NCI-H2227 (cell line): ENCODE data around the gene MTG2.

Experiments
- DNase-seq: peaks from one replicate; lab custom pipeline; 2025; ENCODE audit not compliant: unreplicated experiment; lab: John Stamatoyannopoulos, UW

MTG2 gene

DNA sequence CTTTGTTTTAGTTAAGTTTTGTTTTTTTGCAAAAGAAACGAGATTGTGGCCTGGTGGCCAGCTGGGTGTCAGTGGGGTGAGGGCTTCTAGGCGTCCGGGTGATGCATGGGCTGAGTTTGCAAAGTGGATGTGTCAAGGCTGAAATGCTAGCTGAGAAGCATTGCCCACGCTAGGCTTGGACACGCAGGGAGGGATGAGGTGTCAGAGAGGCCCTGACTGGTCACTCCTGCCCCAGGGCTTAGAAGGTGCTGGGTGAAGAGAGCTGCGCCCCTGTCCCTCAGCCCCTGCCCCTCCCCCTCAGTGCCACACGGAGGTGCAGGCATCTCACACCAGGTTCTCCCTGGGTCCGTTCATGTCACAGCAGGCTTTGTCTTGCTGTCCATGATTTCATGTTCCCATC, 63.6 kb downstream of the MTG2 start:
- no peak for DNase-seq

DNA sequence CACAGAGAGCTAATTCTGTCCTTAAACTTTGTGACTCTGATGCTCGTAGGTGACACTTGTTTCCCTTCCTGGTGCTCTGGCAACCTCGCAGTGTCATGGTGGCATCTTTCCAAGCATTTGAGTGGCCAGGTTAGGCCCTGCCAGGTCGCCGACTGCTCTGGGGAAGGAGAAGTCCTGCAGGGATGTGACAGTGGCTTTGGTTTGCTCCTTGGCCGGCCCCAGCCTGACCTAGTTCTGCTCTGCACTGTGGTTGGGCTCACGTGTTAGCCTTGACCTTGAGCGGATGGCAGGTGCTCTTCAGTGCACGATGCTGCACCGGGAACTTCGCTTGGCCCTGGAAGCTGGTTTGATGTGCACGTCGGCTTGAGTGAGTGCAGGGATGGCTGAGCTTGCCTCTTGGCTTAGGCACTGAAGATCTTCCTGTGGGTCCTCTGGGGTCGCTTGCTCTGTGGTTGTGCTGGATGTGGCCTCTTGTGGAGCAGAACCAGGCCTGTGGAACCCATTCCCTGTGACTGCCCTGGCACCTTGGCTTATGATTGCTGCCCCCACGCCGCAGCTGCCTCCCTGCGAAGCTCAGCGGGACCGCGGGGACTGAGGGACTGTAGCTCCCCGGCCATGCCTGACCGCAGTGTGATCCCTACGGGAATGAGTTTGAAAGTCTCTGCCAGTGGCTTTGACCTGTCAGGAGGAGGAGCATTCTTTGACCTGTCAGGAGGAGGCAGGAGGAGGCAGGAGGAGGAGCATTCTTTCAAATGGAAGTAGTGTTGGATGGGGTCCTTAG, 64.2 kb downstream of the MTG2 start:
- DNase-seq = no peak

DNA sequence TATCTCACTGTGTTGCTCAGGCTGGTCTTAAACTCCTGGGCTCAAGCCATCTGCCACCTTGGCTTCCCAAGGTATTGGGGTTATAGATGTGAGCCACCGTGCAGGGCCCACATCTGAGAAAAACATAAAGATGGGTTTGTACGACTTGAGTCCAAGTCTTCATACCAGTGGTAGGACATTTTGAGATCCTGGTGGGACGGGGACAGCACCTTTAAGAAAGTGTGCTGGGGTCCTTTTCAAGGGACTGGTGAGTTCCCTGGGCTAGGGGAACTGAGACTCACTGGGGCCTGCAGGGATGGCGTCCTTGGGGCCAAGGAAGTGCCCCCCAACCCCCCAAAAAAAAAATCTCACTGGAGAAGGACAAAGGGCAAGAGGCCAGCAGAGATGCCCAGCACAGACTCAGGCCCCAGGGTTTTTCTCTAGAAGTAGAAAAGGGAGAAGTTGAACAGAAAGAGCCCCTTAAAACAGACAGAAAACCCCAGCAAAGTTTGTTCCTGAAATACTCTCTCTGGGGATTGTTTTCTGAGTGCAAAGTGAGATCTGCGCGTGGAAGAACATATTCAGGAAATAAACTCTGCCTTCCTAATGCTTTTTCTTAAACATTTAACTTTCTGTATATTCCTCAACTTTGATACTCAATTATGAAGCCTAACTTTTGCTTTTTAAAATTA, 66.2 kb downstream of the MTG2 start:
- no peak for DNase-seq

DNA sequence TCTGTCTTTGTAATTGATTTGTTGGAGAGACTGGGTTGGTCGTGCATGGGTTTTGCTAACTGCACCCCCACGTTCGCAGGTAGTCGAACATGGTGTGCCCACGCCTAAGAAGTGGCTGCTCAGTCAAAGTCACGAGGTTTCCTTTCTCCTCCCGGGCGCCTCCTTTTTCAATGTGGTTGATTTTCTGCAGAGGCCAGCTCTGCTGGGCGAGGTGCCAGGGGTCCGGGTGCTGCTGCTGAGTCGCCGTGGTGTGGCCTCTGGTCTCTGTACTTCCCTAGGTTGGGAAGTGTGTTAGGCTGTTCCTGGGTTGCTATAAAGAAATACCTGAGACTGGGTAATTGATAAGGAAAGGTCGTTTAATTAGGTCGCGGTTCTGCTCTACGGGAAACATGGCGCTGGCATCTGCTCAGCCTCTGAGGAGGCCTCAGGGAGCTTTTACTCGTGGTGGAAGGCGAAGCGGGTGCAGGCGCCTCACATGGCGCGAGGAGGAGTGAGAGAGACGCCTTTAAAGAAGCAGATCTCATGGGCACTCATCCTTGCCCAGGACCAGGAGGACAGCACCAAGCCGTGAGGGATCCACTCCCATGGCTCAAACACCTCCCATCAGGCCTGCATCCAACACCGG, 69.6 kb downstream of the MTG2 start:
- no peak for DNase-seq
